HG03521 (cell line): ENCODE results near the gene ARMC5.
A peak's percentile ranks its signal among the peaks of the same experiment; 100 is the strongest.
"Not testable (repeated sequence)": the region's sequence is repeated elsewhere in the genome, so short reads cannot be mapped to it uniquely, and the experiment has no call there.

ENCODE experiments used
- ATAC-seq: cut with Tn5 transposase; IDR thresholded peaks from one replicate; pipeline ENCODE4 v1.9.1; 2021; ENCODE audit warnings: mild to moderate bottlenecking, moderate library complexity; ENCODE audit not compliant: unreplicated experiment

Gene ARMC5

DNA sequence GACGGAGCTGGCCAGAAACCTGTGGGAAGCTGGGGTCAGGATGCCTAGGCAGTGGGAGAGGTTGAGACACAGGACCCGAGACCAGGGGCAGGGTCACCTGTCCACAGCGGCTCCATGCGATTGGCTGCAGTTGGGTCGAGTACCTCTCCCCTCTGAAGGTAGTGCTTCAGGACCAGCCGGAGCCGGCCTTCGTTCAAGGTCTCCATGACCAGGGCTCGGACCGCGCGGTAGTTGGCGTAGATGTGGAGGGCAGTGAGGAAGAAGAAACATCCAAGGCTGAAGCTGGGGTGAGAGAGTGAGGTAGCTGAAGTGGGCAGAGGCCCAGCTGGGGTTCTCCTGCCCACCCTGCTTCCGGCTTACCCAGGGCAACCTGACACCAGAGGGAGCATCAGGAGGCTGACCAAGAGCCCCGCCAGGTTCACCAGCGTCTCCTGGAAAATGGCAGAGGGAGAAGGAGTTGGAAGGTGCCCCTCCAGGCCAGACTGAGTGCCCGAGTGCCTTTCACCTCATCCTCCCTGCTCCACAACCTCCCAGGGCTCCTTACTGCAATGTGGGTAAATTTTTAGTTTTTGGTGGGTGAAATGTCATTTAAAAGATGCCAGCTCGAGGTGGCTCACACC lies 34.3 kb downstream of the ARMC5 start:
- no peak for ATAC-seq

DNA sequence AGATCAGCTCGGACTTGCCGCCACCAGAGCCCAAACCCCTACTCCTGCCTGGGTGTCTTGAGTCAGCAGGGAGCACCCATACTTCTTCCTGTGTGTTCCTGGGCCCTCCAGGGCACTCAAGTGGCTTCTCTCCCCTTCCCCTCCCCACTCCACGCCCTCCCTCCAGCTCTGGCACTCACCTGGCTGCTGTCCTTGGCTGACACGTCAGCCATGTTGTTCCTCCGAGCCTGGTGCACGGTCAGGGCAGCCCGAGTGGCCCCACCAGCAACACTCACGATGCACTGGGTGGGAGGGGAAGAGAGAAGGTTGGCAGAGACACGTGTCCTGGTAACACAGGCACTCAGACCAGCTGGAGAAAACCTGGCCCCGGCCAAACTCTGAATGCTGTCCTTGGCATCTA lies 37.4 kb downstream of the ARMC5 start:
- ATAC-seq: no peak

DNA sequence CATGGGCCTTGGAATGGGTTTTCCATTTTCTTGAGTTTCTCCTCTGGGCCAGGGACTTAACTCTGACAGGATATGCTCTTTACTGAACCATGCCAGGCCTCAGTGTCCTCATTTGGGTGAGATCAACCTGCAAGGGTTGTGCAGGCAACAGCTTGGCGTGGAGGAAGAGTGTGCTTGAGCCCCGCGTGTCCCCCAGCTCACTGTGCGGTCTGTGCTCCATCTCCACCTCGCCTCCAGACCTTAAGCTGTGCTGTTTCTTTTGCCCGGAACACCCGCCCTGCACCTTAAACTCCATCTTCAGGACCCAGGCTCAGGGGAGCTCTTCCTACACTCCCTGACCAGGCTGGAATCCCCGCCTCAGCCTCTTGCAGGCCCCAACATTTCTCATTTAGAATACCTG lies 39.2 kb downstream of the ARMC5 start:
- no peak for ATAC-seq

DNA sequence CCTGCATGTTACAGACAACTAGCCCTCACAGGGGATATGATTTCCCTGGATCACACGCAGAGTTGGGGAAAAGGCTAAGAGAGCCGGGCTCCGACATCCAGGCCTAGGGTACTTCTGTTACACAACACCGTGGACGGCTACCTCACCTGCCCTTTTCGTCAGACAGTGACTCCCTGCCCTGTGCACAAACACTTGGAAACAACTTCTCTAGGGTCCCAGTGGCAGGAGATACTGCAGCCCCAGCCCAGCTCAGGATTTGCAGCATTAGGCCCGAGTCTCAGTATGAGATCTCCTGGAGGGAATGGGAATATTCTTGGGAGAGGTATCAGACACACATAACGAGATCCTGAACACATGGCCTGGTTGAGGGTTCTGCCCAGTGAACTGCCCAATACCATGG lies 40.6 kb downstream of the ARMC5 start:
- ATAC-seq: no peak

DNA sequence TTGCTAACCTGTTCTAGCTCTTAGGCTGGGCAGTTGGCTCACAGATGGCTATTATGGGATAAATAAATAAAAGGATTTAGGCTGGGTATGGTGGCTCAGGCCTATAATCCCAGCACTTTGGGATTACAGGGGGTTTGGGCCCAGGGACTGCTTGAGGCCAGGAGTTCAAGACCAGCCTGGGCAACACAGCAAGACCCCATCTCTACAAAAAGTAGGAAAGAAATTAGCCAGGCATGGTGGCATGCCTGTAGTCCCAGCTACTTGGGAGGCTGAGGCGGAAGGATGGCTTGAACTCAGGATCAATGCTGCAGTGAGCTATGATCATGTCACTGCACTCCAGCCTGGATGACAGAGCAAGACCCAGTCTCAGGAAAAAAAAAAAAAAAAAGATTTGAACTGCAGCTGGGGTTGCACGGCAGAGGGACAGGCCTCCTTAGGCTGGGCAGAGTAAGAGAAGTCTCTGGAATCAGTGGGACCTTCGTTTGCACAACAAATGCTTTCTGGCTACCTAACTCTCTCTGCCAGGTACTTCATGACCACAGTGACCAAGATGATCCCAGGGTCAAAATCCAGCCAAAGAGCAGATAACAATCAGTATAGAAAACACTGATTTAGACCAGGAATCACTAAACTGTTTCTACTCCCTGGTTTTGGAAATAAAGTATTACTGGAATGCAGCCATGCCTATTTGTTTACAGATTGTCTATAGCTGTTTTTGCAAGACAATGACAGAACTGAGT lies 42.1 kb downstream of the ARMC5 start:
- no peak for ATAC-seq

DNA sequence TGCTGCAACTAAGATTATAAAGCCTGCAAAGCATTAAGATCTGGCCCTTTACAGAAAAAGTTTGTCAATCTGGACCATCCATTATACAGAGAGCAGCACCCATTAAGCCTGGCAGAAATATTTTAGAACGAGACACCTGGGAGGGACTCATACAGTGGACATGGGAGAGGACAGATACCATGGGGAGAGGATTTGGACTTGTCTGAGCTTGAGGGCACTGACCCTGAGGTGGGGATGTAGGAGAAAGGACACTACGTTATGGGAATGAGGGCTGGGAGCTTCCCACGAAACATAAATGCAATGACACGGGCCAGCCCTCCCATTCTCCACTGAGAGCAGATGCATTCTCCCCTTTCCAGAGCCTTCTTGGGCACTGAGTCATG lies 42.7 kb downstream of the ARMC5 start:
- no peak for ATAC-seq

DNA sequence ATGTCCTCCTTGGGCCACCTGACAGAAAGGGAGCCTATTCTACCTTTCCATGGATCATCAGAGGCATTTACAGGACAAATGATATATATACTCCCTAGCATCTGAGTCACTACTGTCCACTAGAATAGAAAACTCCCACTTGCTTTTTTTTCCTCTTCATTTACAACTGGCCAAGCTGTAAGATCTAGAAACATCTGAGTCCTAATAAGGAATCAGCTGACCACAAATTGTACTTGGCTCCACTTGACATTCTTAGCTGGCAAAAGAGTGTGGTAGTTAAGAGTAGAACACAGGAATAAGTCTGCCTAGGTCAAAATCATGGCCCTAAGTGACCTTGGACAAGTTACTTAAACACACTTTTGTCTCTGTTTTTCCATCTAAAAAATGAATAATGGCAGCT lies 43.7 kb downstream of the ARMC5 start:
- ATAC-seq: no peak

DNA sequence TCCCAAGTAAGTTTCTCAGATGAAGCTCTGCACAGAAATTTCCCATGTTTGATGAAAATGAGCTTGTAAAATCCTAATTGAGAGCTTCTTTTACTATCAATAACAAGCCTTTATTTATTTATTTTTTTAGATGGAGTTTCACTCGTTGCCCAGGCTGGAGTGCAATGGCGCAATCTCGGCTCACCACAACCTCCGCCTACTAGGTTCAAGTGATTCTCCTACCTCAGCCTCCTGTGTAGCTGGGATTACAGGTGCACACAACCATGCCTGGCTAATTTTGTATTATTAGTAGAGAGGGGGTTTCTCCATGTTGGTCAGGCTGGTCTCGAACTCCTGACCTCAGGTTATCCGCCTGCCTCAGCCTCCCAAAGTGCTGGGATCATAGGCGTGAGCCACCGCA lies 44.3 kb downstream of the ARMC5 start:
- not testable (repeated sequence) for ATAC-seq

DNA sequence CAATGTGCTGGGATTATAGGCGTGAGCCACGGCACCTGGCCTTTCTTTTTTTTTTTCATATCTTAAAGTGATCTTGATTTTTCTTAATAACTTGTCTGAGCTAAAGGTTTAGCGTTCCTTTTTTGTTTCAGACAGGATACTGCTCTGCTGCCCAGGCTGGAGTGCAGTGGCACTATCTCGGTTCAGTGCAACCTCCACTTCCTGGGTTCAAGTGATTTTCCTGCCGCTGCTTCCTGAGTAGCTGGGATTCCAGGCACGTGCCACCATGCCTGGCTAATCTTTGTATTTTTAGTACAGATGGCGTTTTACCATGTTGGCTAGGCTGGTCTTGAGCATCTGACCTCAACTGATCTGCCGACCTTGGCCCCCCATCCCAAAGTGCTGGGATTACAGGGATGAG lies 44.9 kb downstream of the ARMC5 start:
- no peak for ATAC-seq

DNA sequence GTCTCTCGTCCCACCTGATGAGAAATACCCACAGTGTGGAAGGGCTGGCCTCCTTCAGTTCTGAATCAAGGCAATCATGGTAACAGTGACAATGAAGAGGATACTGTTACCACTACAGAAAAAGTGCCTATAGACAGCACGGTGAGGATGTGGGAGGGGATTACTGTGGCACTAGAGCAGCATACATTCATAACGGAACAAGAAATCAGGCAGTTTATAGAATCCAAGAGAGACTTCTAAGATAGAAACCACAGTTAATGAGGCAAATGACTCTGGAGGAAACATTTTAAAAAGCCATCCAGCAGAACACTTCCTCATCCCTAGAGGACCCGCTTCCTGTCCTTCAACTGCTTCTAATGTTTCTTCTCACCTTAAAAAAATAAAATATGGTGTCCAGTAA lies 46.2 kb downstream of the ARMC5 start:
- no peak for ATAC-seq

DNA sequence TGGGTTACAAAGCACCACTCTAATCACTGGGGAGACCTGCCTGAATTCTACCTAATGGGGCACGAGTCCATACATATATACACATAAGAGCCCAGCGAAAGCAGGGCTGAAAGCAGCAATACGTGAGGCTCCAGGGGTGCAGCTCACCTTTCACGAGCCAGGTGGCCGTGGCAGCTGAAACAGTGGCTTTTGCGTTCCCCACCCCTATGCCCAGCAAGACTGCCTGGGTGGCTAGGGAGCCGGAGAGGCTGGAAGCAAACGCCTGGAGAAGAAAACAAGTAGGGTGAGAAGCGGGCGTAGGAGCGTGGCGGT lies 48.3 kb downstream of the ARMC5 start:
- ATAC-seq: no peak

DNA sequence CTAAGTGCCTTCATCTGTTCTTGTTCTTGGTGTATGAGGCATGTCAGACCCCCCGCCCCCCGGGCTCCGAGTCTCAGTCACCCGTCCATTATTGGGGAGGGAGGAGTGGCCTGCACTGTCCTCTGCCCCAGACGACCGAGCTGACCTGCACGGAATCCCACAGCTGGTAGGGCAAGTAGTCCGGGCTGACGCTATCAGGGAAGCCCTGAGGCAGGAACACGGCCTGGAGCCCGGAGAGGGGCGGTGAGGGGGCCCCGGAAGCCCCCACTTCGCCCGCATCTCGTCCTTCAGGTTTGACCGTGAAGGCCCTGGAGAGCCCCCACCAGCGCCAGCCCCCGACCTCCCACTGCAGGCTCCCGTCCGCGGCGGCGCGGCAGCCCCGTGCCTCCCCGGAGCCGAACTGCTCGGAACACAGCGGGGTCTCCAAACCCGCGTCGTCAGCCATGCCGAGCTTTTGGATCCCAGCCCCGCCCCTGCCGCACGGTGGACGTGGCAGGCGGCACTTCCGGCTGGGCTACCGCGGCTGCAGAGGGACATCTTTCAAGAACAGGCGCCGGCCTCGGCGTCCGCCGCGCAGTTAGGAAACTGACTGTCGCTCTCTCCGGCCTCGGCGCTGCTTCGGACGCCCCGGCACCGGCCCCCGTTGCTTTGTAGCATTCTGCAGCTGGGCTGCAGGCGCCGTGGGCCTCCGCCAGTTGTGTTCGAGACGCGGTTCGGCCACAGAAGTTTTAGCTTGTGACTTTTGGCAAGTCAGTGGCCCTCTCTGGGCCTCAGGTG lies 48.8 kb downstream of the ARMC5 start, which contains the start of gene RUSF1:
Gene RUSF1 (minus strand): TSS at position 463 of the 777 bp plus-strand sequence. CDS start 18 bp downstream, at position 445.
- ATAC-seq: peak; percentile 88

DNA sequence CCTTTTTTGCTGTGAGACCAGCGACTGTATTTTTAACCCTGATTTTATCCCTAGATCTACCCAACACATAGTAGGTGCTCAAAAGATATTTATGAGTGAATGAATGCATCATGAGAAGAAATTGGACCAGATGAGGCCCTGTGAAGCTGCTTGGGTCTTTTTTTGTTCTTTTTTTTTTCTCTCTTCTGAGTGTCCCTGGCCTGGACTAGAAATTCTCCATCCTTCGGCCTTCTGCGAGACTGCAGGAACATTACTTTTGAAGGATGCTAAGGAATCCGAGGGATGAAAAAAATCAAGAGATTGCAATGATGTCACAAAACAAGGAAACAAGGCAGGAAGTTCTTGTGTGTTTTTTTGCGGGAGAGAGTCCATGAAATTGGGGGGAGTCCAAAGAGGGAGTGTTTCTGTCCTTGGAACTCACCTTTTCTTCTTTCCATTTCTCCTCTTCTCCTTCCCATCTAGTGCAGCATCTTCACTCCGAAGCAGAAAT lies 49.5 kb downstream of the ARMC5 start:
- ATAC-seq: no peak

DNA sequence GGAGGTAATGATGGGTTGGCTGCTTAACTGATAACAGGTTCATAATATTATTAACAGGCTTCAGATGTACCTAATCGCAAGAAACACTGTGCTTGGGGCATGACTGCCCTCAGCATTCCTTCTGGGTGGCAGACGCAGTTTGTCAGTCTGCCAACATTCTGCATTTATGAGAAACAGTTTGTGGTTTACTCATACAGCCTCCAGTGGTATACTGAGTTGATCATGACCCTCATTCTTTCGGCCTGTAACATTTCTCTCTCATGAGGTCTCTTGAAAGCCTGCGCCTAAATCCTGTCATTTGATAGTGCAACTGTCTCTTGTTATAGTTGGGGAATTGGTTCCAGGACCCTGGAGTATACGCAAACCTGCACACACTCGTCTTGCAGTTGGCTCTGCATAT lies 53.8 kb downstream of the ARMC5 start:
- no peak for ATAC-seq

DNA sequence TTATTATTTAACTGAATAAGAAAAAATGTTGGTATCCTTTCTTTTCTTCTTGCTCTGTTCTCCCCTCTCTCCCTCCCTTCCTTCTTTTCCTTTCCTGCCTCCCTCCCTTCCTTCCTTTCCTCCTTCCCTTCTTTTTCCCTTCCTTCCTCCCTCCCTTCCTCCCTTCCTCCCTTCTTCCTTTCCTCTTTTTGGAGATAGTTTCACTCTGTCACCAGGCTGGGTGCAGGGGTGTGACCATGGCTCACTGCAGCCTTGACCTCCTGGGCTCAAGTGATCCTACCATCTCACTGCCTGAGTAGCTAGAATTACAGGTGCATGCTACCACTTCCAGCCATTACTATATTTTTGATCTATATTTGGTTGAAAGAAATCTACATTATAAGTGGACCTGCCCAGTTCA lies 54.6 kb downstream of the ARMC5 start:
- ATAC-seq: no peak
